GM19351 (cell line): ENCODE measurements around the gene DOK6.

Experiments used
- ATAC-seq: cut with Tn5 transposase; IDR thresholded peaks from one replicate; pipeline ENCODE4 v1.9.1; 2021; ENCODE audit warnings: mild to moderate bottlenecking, moderate library complexity; ENCODE audit not compliant: unreplicated experiment

The DOK6 gene

DNA sequence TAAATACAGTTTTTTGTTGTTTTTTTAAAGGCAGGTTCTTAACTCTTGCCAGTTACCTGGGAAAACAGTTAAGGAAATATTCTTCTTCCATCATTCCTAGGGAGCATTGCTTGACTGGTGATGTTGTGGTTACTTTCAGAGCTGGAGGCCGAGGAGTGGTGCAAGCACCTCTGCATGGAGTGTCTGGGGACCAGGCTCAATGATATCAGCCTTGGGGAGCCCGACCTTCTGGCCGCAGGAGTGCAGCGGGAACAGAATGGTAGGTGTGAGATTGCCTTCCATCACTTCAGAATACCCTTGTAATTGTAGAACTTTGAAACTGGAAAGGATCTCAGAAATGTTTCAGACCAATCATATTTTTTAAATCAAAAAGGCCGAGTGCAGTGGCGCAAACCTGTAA, 276.9 kb downstream of the DOK6 start:
- no peak for ATAC-seq

DNA sequence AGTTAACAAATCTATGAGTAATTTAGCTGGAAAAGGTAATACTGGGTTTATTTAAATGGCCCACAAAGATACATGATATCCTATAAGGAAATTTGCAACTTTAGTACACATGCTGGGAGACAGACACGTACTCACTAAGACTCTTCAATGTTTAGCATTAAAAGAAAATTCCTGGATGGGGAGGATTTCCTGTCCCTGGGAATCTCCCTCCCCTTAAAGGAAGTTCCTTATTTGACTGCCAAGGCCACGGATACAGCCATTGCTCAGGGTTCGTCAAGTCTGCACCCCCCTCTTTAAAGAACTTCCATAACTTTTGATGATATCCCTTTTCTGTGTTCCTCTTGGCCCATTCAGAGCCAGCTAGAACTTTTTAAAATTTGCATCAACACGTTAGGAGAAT, 279.4 kb downstream of the DOK6 start:
- no peak for ATAC-seq

DNA sequence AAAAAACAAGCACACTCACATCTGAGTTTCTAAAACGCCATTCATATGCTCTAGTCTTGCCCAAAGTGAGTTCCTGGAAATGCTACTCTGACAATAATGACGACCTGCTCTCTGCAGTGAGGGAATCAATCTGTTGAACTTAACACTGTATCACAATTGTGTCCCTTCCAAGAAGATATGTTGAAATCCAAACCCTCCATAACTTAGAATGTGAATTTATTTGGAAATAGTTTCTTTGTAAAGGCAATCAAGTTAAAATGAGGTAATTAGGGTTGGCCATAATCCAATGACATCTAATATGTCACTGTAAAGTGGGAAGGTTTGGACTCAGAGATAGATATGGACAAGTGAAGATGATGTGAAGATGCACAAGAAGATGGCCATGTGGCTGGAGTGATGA, 282.5 kb downstream of the DOK6 start:
- ATAC-seq: no peak

DNA sequence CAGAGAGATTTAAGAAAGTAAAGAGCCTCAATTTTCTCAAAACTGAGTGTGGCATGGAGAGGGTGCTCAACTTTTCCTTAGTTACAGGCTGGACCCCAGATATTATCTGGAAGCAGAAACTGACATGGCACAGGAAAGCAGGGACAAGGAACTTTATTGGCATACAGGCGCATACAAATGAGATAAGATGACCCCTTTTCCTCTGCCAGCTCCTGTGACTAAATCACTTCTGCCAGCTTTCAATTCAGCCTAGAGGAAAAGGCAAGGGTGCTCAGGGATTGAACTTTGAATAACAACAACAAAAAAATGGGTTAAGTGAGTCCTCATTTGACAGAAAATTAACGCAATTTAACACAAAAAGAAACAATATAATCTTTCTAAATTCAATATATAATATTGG, 284.1 kb downstream of the DOK6 start:
- no peak for ATAC-seq

DNA sequence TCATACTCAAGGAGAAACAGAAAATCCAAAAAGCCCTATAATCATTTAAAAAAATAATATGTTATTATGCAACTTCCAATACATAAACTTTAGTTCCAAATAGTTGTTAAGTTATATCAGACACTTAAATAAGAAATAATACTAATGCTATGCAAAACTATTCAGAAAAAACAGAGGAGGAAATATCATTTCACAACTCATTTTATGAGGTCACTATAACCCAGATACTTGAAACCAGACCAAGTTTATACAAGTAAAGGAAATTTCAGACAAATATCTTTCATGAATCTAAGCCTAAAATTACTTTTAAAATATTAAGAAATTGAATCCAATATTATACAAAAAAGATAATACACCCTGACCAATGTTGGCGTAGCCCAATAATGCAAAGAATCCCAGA, 286.2 kb downstream of the DOK6 start:
- ATAC-seq: no peak

DNA sequence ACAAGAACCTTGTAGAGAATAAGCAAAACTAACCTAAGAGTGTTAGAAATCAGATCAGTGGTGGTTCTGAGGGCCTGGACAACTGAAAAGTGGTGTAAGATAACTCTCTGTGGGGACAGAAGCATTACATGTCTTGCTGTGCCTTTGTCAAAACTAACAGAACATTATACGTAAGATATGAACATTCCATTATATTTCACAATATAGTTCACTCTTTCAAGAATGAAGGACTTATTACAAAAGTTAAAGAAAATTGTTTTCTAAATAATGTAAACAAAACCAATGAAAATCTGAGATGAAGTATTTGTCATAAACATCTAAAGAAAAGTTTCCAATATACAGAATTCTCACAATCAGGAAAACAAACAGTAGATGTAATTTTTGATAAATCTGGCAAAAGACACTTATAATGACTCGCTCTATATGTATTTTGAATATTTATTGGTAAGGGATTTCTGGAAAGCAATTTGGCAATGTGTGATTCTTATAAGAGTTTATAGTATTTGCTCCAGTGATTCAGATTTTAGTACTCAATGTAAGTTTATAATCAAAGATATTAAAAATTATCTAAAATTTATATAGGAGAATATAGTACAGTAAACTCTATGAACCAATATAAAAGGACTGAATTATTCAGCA, 288.6 kb downstream of the DOK6 start:
- no peak for ATAC-seq

DNA sequence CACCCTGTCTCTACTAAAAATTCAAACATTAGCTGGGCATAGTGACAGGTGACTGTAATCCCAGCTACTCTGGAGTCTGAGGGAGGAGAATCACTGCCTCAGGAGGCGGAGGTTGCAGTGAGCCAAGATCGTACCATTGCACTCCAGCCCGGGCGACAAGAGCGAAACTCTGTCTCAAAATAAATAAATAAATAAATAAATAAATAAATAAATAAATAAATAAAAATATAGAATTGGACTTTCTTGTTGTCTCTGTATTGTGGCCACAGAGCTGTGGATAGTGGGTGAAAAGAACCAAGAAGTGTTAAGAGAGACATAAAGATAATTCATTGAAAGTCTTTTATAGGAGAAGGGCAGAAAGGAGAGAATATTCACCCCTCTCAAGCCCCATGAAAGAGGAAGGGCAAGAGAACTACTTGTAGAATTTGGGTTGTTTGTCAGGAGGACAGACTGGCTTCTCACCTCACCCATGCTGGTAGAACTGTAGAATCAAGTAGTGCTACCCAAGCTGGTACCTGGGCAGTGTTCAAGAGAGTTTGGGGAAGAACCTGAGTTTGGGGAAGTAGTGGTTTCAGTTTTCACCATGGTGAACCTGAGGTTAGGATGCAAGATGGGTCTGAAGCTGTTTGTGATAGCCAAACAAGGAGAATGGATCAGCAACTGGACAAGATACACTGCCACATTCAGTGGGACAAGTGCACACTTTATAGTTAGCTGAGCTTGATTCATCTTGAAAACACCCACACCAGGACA, 290.5 kb downstream of the DOK6 start:
- peak; percentile 53 for ATAC-seq

DNA sequence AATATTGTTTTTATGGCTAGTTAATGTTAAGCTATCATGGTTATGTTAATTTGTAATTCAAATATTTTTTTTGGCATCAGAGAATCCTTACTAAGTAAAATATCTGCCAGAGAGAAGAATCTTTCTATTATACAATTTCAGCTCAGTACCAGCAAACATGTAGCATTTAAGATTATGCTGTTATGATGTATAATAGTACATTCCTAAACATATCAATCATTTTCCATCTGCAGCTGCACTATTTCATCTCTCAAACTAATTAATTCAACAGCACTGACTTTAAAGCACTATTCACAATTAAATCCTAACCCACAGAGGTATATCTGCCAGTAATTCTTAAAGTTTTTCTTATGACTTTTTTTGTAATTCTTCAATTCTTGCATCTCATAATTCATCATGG, 296.4 kb downstream of the DOK6 start:
- no peak for ATAC-seq

DNA sequence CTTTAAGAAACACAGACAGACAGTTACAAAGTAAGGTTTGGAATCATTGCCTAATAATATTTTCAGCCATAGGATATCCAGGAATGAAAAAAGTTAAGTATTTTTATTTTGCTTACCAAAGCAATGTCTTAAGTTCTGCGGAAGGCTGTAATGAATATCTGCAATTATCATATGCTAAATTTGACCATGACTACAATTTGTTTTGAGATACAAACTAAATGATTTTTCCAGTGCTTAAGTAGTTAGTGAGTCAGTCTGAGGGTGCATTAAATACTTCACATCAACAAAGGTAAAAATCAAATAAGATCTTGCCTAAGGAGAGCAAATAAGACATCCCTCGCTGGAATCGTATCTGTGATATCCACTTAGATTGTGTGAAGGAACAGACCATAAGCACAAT, 297.0 kb downstream of the DOK6 start:
- no peak for ATAC-seq

DNA sequence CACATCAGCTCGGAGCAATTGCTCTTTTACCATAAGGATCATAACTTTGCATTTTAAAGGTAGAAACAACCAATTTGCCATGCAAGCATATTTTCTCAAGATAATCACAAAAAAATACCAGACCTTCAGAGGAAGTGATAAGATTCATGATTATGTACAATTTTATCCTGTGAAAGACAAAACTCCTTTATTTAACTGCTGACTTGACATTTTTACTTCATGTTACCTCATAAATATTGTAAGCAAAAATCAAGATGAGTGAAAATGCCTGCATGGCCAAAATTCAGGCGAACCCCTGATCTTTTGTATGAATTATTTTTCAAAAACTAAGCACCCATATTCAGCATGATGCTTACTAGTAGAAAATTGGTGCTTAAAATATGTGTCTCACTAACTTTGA, 300.6 kb downstream of the DOK6 start:
- ATAC-seq: no peak

DNA sequence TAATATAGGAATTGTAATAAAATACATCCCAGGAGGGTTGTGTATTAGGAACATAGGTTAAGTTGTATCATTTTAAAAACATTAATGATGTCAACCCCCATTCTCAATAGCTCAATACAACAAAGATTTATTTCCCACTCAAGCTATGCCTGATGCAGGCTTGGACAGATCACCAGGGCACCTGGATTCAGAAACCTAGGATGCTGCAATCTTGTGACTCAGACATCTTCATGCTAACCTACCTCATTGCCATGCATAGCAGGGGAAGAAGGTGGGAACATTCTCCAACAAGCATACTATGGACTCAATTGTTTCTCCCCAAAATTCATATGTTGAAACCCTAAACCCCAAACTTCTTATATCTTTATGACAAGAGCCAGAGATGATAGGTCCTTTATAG, 302.8 kb downstream of the DOK6 start:
- no peak for ATAC-seq

DNA sequence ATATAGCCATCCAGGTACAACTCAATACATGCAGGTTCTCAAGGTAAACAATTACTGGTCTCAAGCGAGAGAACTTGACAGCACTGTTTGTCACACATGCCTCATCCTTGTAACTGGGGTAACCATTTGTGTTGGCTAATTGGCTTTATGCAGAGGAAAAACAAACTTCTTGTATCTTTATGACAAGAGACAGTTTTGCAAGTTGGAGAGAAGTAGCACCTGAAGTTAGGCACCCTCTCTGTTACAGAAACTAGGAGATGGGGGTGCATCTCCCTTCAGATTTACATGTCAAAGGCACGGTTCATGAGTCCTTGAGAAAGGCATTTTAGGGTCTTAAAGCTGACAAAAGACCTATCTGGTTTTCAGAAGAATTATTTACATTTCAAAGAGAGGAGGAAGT, 305.3 kb downstream of the DOK6 start:
- no peak for ATAC-seq

DNA sequence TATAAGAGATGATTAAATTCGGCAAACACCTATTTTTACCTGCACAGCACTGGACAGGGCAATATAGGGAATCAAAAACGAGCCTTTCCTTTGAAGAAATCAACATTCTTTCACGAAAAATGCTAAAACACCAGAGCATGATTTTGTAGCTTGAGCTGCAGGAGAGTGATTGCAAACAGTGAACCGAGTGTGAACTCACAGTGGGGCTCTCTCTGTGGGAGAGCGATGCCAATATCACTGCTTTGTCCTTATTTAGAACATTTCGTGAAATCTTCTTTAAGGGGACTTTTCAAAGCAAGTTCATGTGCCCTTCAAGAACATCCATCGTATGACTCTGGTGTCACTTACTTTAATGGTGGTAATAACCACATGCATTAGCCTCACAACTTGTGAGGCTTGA, 308.2 kb downstream of the DOK6 start:
- no peak for ATAC-seq

DNA sequence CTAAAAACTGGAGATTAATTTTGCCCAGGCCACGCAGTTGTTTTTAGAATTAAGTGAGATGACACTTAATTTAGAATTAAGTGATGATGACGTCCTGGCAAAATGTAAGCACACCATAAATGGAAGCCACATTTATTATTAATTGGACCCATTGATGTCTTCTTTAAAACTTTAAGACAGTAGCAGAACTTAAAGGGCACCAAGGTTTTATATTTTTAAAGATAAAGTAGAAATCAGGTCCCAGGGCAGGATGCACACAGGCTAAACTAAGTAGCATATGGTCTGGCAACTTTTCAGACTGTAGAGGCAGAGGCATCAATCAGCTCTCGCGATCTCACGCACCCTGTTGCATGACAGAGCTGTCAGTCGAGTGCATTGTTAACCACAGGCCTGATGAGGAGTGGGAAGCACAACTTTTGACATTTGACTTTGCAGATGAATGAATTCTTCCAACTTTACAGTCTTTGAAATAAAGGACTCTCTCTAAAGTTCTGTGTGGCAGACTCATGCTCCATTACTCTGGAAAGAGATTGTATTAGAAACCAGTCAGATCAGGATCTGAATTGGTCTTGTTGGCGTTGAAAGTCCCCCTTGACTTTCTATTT, 314.6 kb downstream of the DOK6 start:
- ATAC-seq: no peak

DNA sequence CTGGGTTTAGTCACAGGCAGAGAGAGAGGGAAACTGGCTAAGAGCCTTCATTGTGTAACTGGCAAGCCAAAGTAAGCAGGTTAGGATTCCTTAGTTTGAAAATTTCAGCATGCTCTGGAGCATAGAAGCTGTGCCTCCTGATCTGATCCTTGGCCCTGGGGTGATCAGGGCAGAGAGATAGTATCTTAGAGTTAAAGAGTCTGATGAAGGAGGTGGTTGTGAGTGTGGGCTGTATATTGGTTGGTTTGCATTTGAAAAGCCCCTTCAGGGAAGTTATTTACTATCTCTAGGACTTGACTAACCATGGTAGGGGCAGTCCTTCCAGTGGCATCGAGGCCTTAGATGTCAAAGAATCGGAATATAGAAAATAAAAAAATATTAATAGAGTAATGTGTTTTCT, 316.9 kb downstream of the DOK6 start:
- no peak for ATAC-seq

DNA sequence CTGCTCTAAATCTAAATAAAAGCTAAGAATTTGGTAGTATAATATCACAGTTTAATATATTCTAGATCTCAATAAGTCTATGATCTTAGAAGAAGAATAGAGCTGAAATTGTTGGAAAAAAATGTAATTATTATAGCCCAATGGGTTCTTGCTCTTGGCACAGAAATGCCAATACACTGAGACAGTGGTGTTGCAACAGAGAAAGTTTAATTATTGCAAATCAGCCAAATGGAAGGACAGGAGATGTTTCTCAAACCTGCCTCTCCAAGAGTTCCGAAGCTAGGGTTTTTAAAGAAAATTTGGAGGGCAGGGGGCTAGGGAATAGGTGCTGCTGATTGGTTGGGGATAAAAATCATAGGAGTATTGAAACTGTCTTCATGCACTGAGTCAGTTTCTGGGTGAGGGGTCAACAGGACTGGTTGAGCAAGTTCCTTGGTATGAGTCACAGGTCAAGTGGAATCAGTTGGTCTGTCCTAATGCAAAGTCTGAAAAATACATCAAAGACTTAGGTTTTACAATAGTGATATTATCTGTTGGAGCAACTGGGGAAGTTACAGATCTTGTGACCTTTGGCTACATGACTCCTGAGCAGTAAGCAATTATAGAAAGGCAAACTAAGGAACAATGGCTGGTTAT, 318.3 kb downstream of the DOK6 start:
- ATAC-seq: no peak

DNA sequence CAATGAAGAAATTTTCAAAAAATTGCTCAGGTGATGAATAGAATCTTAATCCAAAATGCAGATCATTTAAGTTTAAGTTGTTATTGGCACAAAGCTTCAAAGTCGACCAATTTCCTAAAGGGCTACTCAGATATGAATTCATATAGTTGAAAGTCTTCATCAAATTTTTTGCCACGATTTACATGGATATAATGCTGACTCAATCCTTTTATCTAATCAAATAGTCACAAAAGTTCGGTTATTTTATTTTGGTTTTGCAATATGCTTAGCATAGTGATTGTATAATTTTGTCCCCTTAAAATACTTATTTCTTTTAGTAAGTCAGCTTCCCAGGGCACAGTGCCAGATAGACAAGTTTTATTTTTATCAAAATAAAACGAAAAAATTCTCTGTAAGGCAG, 319.7 kb downstream of the DOK6 start:
- ATAC-seq: no peak

DNA sequence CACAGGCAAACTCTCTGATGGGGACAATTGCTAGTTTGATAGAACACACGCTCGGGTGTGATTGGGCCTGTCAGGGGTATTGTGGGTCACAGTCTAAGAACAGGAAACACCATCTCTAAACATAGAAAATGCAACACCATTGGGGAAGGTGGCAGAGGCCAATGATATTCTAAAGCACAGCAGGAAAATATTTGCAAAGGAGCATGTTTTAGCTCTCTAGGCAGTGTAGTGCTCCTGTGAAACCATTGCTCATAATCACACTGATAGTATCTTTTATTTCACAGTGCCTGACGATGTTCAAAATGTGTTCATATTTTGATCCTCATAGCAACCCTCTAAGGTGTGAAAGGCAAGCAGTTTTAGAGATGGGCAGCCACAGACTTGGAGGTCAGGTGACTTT, 322.7 kb downstream of the DOK6 start:
- ATAC-seq: no peak

DNA sequence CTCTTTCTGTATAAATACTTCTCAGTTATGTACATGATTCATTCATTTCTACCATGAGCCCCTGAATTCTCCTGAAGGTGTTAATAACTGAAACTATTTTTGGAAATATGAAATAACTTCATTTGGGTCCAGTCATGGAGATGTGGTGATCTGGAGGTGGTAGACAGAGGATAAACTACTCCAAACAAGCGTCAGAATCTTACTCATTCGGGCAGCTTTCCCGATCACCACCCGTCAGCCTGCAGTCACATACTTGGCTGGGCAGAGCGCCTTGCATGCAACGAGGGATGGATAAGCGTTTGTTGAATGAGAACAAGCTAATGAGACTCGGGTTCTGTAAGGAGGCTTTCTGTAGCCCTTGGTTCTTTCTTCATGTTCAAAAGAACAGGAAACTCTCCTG, 324.3 kb downstream of the DOK6 start:
- ATAC-seq: no peak

DNA sequence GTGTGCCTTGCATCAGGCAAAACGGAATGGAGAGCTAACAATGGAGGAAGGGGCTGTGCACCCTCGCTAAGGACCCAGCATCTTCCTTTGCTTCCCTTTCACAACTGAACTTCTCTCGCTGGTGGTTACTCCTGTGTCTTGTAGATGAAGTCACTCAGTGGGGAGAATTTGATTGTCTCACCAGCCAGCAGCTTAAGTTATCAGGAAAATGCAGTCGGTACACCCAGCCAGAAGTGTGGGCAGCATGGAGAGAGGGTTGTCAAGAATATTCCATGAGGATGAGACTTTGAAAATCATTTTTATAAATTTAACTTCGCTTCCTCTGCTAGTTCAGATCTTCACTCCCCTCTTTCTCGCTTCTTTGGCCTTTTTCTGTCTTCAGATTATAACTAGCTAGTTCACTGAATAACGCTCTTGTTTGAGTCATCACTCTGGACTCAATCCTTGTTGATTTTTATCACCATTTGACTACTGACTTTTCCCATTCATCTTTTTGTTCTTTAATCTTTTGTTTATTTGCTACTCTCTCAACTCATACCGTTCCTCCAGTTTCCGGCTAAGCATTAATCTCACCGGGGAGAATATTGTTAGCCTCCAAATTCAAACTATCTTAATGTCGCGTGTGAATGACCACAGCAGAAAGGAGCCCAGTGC, 325.3 kb downstream of the DOK6 start:
- ATAC-seq: no peak

DNA sequence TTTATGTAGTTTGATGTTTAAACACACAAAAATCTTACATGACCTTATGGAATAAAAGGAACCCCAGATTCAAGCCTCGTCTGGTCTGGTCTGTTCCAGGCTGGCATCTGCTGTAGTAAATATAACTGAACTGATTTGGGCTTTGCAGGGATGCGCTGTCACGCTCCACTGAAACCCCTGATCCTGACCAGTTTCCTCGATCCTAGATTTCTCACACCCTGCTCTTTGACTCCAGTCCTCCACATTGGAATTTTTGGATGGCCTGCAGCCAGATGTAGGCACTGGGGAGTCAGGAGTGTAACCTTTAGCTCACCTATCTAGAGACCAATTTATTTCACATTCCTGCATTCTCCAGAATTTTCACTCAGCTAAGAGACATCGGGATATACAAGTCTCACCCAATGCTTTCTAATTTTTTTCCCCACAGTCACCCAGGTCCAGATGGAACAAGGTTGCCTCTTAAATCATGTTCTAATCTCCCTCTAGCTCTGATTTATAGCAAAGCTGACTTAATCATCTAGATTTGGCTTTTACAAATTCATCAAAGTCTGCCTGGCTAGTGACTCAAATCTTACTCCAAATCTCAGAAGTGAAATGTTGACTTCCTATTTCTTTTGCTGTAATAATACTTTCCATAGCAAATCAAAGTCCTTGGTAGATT, 327.4 kb downstream of the DOK6 start:
- no peak for ATAC-seq
